Activated T-cell treated with anti-CD3 and anti-CD28 coated beads for 48 hours (primary cell): Measurements from ENCODE around the gene GIT2.
"Not testable (repeated sequence)": the region's sequence is repeated elsewhere in the genome, so short reads cannot be mapped to it uniquely, and the experiment has no call there.

ENCODE experiments used
- DNase-seq: peaks from one replicate; pipeline ENCODE4 v3.0.0-alpha.2; 2020; ENCODE audit warnings: low read depth

Gene GIT2

DNA sequence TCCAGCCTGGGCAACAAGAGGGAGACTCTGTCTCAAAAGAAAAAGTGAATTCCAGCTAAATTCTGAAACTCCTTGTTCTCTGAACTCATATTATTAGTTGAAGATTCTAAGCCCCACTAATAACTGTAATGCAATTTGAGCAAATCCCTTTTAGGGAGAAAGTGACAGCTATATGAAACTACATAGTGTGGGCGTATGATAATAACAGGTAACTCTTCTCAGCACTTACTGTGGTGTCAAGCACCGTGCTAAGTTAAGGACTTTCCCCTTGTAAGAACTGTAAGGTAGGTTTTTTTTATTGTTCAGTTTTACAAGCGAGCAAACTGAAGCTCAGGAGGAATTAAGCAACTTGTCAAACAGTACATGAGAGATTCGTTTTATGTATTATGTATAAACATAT lies 8.4 kb upstream of the GIT2 start:
- DNase-seq = no peak

DNA sequence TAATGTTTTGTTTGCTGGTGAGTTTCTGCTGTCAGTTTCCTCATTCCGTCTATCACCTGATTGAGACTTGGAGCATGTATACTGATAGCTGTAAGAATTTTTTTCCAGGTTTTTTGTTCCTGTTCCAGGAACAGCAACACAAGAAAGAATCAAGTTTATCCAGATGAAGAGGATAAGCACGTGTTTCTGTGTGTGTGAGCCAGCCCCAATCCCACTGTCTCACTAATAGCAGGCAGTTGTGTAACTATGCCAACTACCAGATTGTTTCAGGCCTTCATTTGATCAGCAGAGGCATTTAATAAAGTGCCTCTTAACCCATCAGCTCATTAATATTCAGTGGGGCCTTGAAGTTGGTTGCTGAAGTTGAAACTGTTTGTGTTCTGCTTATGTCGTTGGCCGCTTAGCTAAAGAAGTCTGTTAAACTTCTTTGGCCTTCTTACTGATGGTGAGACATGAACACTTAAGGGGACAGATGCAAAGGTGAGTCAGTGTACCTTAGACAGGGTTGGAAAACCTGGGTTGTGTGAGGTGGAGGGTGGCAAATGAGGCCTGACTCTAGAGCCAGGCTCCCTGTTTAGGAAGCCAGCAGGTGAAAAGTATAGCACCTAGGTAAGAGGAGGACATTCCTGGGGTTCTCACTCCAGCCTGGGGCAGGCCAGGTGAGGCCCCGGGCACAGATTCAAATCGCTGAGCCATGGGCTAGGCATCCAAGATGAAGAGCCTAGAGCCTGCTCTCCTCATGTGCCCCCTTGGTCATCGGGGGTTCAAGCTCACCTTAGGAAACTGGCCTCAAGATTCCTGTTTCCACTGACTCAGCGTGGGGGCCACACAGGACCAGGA lies 6.7 kb upstream of the GIT2 start:
- DNase-seq = no peak

DNA sequence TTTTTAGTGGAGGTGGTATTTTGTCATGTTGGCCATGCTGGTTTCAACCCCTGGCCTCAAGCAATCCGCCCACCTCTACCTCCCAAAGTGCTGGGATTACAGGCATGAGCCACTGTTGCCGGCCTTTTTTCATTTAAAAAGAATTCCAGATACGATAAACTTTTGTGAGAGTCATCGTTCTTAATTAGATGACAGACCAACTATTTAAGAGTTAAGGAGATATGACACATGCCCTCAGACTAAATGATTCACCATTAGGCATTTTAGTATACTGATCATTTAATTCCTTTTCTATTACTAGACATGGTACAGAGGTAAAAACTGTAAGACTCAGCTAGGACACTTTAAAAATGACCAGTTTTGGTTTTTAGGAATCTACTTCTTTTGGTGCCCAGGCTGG lies 5.4 kb upstream of the GIT2 start:
- DNase-seq = no peak

DNA sequence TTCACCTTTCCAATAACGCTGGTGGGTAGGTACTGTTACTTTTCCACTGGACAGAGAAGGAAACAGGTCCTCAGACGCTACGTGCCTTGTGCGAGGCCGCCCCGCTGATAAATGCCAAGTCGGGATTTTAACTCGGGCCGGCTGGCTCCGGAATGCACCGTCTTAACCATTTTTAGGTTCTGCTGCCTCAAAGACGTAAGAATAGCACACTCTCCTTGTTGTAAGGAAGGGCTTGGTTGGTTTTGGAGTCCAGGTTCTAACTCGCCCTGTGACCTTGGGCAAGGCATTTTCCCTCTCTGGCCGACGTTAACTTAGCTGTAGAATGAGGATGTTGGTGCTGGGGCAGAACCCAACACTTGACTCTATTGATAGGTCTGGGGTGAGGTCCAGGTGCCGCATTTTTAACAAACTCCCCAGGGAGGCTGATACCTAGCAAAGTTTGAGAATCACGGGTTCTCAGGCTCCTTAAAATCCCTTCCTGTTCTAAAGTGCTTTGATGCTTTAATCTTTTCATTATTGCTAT lies 3.9 kb upstream of the GIT2 start:
- no peak for DNase-seq

GRCh38 chr12:109999649-109999971 lies 3.4 kb upstream of the GIT2 start:
- no peak for DNase-seq

GRCh38 chr12:109998904-109999648 lies 2.9 kb upstream of the GIT2 start, which contains the start of gene ANKRD13A:
Gene ANKRD13A (plus strand): TSS chr12:109999430. CDS start chr12:109999689, 259 bp downstream.
- peak; percentile 79 for DNase-seq

GRCh38 chr12:109998241-109998903 lies 2.2 kb upstream of the GIT2 start:
- DNase-seq = no peak

DNA sequence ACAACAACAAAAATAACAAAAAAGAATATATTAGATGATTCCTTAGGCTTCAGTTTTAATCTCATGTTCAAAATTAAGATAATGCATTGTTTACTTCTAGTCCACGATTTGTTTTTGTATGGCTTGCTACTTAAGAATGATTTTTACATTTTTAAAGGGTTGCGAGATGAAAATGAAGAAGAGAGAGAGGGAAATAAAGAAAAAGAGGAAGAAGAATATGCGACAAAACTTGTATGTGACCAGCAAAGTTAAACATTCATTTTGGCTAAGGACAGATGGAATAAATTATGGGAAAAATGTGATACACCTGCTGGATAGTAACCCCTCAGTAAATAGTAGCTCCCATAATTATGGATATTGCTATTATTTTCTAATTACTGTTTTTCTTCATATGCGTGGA lies 1.2 kb upstream of the GIT2 start:
- no peak for DNase-seq

DNA sequence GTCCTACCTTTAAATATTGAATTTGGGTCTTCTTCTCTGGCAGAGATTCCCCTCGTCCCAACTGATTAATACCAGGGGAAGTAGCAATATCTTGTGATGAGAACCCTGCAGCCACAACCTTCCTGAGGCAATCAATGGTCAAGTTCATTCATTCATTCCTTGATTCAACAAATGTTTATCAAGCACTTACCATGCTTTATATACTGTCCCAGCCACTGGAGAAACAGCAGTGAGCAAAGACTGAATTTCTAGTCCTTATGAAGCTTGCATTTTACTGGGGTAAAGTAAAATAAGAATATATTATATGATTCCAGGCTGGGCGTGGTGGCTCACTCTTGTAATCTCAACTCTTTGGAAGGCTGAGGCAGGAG lies 300 bp upstream of the GIT2 start:
- no peak for DNase-seq

DNA sequence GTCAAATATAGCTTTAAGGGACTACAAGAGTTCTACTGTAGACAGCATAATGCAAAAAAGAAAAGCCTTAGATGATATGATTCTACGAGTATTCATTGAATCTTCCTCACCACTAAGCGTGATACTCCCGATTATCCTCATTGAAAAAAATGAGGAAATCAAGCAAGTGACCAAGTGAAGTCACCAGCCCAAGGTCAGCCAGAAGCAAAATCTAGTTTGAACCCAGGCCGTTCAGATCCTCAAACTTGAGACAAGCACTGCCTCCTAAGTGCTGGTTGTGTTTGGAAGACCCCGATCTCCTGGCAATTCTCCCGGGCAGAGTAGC lies 845 bp downstream of the GIT2 start:
- DNase-seq = no peak

DNA sequence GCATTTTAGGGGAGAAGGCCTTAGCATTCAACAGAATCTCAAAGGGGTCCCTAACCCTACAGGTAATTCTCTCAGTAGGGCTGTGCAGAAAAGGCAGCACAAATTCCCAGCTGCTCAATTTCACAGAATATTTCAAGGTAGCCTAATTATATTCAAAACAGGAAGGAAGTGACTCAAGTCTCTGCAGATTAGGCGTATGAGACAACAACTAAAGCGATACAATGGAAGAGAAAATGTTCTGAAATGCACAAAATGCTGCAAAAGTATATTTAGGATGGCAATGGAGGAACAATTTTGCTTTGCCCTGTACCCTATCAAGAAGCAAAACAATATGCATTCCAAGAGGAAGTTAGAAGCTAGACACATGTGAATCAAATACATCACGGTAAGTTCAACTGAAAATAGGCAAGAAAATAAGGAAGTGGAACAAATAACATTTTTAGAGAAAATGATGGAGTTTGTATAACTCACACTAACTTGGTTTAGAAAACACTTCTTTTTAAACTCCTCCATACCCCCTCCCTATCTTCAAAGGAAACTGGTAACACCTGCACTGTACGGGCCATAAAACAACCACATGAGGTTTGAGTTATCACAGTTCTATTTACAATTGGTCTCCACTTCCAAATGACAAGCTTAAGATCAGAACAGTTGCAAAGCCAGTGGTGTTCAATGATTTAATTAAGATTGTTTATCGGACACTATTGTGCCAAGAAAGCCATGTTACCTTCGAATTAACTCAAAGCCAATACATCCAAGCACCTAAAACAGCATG lies 1.6 kb downstream of the GIT2 start:
- DNase-seq = no peak

DNA sequence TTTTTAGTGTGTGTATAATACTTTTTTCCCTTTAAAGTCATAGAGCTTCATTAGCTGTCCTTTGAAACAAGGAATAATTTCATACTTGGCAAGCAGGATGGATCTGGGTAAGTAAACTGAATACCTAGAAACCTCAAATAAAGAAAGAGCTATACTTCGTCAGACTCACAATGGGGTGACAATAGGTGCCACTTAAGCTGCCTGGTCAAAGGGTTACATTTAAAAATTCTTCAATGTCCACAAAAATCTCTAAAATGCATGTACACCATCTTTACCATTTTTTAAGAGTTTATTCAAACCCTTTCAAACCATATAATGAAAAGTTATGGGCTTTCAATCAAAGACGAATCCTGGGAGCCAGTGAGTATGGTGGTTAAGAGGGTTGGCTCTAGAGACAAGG lies 3.1 kb downstream of the GIT2 start:
- DNase-seq = no peak

- DNase-seq = no peak
Measured at GRCh38 chr12:109991586-109991985, 4.6 kb downstream of the GIT2 start.

DNA sequence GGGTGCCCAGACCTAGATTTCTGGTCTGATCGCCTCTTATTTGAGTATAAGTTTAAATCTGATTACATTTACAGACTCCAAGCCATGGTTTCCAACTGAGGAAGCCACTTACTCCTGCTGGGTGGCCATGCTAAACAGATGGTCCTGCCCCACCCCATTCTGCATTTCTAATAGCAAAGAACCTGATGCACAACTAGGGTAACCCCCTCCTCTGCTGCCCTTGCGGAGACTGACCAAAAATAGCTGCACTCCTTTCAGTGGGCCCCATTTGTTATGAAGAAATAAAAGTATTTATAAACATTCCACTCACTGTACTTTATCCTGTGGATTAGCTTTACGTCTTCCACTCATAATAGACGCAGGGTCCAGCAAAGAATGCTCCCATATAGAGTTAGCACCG lies 6.8 kb downstream of the GIT2 start:
- no peak for DNase-seq

GRCh38 chr12:109988903-109989302 lies 7.3 kb downstream of the GIT2 start:
- DNase-seq = no peak

DNA sequence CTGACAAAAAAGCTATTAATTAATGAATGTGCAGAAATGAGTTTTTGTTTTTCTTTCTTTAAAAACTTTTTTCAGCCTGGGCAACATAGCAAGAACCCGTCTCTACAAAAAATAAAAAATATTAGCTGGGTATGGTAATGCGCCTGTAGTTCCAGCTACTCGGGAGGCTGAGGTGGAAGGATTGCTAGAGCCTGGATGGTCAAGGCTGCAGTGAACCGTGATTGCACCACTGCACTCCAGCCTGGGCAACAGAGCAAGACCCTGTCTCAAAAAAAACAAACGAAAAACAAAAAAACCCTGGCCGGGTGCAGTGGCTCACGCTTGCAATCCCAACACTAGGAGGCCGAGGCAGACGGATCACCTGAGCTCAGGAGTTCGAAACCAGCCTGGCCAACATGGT lies 7.9 kb downstream of the GIT2 start:
- DNase-seq = no peak

GRCh38 chr12:109987615-109988014 lies 8.6 kb downstream of the GIT2 start:
- DNase-seq = no peak

DNA sequence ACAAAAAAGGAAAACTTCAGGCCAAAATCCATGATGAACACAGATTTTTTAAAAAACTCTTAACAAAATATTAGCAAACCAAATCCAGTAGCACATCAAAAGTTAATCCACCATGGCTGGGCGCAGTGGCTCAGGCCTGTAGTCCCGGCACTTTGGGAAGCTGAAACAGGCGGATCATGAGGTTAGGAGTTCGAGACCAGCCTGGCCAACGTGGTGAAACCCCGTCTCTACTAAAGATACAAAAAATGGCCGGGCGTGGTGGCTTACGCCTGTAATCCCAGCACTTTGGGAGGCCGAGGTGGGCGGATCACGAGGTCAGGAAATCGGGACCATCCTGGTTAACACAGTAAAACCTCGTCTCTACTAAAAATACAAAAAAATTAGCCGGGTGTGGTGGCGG lies 9.9 kb downstream of the GIT2 start:
- DNase-seq = not testable (repeated sequence)

DNA sequence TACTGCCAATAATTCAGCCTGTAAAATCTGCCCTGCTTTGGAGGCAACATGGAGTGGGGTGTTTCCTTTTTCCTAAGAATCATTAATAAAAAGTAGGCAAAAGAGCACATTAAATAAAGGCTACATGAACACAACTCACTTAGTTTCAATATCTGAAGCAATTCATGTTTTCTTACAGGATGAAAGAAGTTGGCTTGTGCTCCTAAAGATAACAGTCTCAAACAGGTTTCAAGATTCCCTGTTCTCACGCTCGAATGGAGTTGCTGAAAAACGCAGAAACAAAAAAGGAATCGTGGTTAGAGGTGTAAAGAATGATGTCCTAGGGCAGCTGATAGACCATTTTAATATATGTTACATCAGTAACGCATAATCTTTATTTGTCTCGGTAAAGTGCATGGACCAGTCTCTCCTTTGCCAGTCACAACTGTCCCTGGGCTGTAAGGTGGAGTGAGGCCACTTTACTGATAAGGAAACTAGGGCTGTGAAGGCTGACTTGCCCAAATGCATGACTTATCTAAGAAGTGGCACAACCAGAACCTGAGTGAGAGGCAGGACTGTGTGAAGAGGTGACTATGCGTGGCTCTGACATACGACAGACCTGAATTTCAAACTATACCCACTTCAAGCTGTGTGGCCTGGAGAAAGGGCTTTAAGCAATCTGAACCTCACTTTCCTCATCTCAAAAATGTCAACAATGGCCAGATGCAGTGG lies 12.6 kb downstream of the GIT2 start:
- no peak for DNase-seq

GRCh38 chr12:109982210-109982609 lies 14.0 kb downstream of the GIT2 start:
- DNase-seq = no peak

- peak; percentile 48 for DNase-seq
Measured at GRCh38 chr12:109981311-109981710, 14.9 kb downstream of the GIT2 start.

GRCh38 chr12:109972821-109973220 lies 23.3 kb downstream of the GIT2 start:
- no peak for DNase-seq
